Psoas muscle (tissue), 8 donors: ENCODE results near the gene ARHGAP24. TPM values are rescaled to one million over a fixed set of nuclear protein-coding genes. Genes with fewer than 3 reads are reported as not detected.

Experiments
- ATAC-seq, 4 donors: fragments of 200-7000 bp; cut with Tn5 transposase; one replicate each; pipeline ENCODE4 v1.9.1; 2020; ENCODE audit warnings: moderate library complexity in 3 of 4, mild to moderate bottlenecking in 2 of 4
- DNase-seq, 2 donors: peaks; one replicate each; pipeline ENCODE4 v3.0.0-alpha.2; 2020
- H3K27ac ChIP-seq: fragments of 200-600 bp; one replicate; pipeline ENCODE4 v1.8.0; 2022
- H3K27me3 ChIP-seq, 3 donors: fragments of 200-600 bp in 1 of 3; one replicate each; pipeline versions ENCODE4 v1.6.1 to v1.8.0; 2013 to 2022; ENCODE audit warnings: low read length in 2 of 3, mild to moderate bottlenecking in 2 of 3, moderate library complexity in 1 of 3; ENCODE audit not compliant: insufficient read depth in 3 of 3
- H3K36me3 ChIP-seq, 2 donors: fragments of 200-600 bp in 1 of 2; one replicate each; pipeline versions ENCODE4 v1.6.1 to v1.8.0; 2013 to 2022; ENCODE audit warnings: low read depth in 1 of 2, mild to moderate bottlenecking in 1 of 2, moderate library complexity in 1 of 2; ENCODE audit not compliant: insufficient read depth in 1 of 2
- H3K4me1 ChIP-seq: fragments of 200-600 bp; one replicate; pipeline ENCODE4 v1.8.0; 2022
- H3K4me3 ChIP-seq: fragments of 200-600 bp; one replicate; pipeline ENCODE4 v1.8.0; 2022; ENCODE audit warnings: mild to moderate bottlenecking
- H3K9me3 ChIP-seq: fragments of 200-600 bp; one replicate; pipeline ENCODE4 v1.8.0; 2022
- WGBS, 3 donors: extraction: QIAGEN DNeasy Blood & Tissue Kit; methylation state at CpG; one replicate each; pipeline versions ENCODE4 v1.1.6 to v1.1.7; 2013; 5-methylcytosine and 5-hydroxymethylcytosine counted together
- intact Hi-C, 2 donors: fragments of 100-400 bp; cut with DNase I; formaldehyde crosslinking; loops; one replicate each; pipeline versions ENCODE4 v1.11.0 to v1.14.2; 2022
- polyA plus RNA-seq, 3 donors: library from polyadenylated mRNA; stranded (reverse); fragments of 200-250 nt; gene quantifications; one replicate each; pipeline ENCODE4 v1.2.3, GENCODE V29; 2013
- total RNA-seq, 4 donors: library from RNA; stranded (reverse); fragmentation: NEBNext Ultra II Directional in 2 of 4; extraction: Animal tissue kit (Norgen Biotek cat#: 25700) in 2 of 4; gene quantifications; one replicate each; pipeline versions ENCODE4 v1.2.1 to v1.2.4, GENCODE V29; 2021 to 2023
- TF ChIP-seq, protein P1 (sequence below): fragments of 200-600 bp; IDR thresholded peaks from one replicate; pipeline ENCODE4 v1.8.0; 2022; ENCODE audit warnings: antibody characterized with exemption
- donor health status: healthy with polysubstance abuse.
- donor health status: DM: no; HTN: no; CAD: no; lungs with moderate emphysema.
- donor health status: Bipolar disorder and iron deficiency.
- donor health status: healthy.
- donor health status: DM: yes; HTN: yes; CAD: no.
- donor health status: DM: no; HTN: no; CAD: no.
- donor health status: DM: no; HTN: no; CAD: no.
- donor health status: DM: yes; HTN: yes; CAD: no.

ARHGAP24 gene
- total and polyA plus RNA-seq, 7 donors, result 2.3 to 25.7 (median 4.6) TPM

DNA sequence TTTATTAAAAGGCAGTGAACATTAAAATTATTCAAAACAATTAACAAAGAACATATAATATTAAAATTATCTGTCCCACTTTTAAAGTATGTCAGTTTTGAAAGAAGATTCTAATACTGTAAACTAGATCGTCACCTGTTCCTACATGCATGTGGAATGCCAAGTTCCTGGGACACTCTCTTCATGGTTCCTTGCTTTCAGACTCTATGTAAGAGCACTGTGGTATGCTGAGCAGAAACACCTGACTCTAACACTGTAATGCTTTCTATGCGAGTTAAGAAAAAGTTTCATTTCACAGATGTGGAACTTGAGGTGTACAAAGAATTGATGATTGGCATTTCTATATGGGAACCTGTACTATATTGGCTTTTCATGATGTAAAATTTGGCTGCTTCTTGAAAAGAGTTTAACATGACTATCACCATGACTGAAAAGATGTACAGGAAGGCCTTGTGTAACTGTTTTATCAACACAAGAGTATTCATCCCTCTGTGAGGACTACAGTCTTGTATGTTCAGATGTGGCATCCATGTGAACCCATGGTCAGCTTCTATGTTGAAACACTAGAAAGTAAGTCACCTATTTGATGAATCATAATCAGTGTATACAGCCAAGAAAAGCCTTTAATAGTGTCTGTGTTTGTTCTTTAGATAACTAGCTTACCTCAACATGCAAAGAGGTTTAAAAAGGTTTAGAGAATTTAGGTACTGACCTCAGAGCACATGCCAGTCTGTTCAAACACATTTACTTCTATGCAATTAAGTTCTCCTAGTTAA, 354.5 kb downstream of the ARHGAP24 start:
- DNase-seq, result no peak
- intact Hi-C loops, result loop anchor here in 1 of 2 donors (10.0 kb wide), 1 partner anchor 135 kb away; no protein-coding TSS in a partner anchor
- Histone ChIP-seq H3K9me3 (no peaks in the 10 kb centered on the region), H3K36me3 (no peaks in the 10 kb centered on the region), H3K27ac (peak overlapping the region; percentile 76), H3K27me3 (no peaks in the 10 kb centered on the region), H3K4me3 (peak overlapping the region; percentile 64), H3K4me1 (peaks cover 7% of the 10 kb centered on the region)
- TF ChIP-seq, protein P1, sequence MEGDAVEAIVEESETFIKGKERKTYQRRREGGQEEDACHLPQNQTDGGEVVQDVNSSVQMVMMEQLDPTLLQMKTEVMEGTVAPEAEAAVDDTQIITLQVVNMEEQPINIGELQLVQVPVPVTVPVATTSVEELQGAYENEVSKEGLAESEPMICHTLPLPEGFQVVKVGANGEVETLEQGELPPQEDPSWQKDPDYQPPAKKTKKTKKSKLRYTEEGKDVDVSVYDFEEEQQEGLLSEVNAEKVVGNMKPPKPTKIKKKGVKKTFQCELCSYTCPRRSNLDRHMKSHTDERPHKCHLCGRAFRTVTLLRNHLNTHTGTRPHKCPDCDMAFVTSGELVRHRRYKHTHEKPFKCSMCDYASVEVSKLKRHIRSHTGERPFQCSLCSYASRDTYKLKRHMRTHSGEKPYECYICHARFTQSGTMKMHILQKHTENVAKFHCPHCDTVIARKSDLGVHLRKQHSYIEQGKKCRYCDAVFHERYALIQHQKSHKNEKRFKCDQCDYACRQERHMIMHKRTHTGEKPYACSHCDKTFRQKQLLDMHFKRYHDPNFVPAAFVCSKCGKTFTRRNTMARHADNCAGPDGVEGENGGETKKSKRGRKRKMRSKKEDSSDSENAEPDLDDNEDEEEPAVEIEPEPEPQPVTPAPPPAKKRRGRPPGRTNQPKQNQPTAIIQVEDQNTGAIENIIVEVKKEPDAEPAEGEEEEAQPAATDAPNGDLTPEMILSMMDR, result no peak
- peak; percentile 55 to 75 (median 68) for ATAC-seq
- WGBS, 3 donors, result 27 to 56% (median 28%) methylated on average over 2 of the region's 2 CpGs

DNA sequence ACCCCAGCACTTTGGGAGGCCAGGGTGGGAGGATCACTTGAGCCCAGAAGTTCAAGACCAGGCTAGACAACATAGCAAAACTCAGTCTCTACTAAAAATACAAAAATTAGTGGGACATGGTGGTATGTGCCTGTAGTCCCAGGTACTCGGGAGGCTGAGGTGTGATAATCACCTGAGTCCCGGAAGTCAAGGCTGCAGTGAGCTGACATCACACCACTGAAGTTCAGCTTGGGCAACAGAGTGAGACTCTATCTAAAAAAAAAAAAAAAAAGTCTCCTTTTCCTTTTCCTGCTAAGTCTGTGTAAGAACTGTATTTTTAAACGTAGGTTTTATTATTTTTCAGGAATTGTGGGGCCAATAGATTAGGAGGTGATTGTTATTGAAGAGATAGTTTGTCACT, 356.7 kb downstream of the ARHGAP24 start:
- H3K36me3 ChIP-seq, result no peaks in the 10 kb centered on the region
- no peaks in the 10 kb centered on the region for H3K27me3 ChIP-seq
- ATAC-seq (no peak), DNase-seq (no peak)
- WGBS, 3 donors, result 89 to 94% (median 90%) methylated on average over 3 of the region's 3 CpGs
- H3K4me3 ChIP-seq, result no peak overlapping the region
- H3K4me1 ChIP-seq, result peaks cover 5% of the 10 kb centered on the region
- H3K27ac ChIP-seq, result no peak overlapping the region
- intact Hi-C loops, result no loop called here
- H3K9me3 ChIP-seq, result no peaks in the 10 kb centered on the region
- TF ChIP-seq, protein P1, result no peak

DNA sequence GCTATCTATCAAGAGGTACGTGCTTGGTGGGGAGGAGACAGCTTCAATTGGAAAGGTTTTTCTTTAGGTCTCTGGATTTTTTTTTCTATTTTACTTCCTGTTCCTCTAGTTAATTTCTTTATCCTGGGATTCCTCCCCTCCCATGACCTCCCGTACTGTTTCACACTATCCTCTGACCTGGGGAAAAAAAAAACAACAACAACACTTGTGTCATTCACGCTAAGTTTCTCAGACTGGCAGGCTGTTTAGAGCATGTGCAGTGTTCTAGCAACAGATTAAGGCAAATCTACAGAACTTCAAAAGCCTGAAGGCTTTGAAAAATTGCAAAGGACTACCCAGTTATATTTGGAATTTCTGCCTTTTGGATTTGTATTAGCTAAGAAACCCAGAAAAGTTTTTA, 358.4 kb downstream of the ARHGAP24 start:
- TF ChIP-seq, protein P1, result no peak
- H3K27me3 ChIP-seq, result no peaks in the 10 kb centered on the region
- H3K4me3 ChIP-seq, result no peak overlapping the region
- ATAC-seq (no peak), DNase-seq (no peak)
- H3K4me1 ChIP-seq, result no peaks in the 10 kb centered on the region
- no peaks in the 10 kb centered on the region for H3K9me3 ChIP-seq
- intact Hi-C loops, result no loop called here
- WGBS, 3 donors, result 17 to 36% (median 21%) methylated on average over 3 of the region's 3 CpGs
- no peaks in the 10 kb centered on the region for H3K36me3 ChIP-seq
- no peak overlapping the region for H3K27ac ChIP-seq

DNA sequence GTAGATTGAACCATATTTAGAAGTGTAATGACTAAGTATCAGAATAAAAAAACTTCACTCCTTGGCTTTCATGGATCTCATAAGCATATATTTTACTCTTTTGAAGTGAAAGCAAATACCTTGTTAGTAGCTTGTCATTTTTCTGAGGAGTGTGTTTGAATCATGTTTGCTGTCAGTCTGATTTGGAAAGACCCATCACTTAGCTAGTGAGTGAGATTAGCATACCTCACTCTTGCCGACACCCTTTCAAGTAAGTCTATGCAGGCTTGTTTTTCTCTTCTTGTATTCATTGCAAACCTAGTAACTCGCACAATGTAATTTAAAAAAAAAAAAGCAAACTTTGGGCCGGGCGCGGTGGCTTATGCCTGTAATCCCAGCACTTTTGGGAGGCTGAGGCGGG, 360.0 kb downstream of the ARHGAP24 start:
- ATAC-seq, result no peak
- intact Hi-C loops, result no loop called here
- Histone ChIP-seq H3K27me3 (no peaks in the 10 kb centered on the region), H3K9me3 (no peaks in the 10 kb centered on the region), H3K4me3 (no peak overlapping the region), H3K36me3 (no peaks in the 10 kb centered on the region), H3K27ac (no peak overlapping the region), H3K4me1 (no peaks in the 10 kb centered on the region)
- TF ChIP-seq, protein P1, result no peak
- DNase-seq, result no peak
- WGBS, 3 donors, result 94 to 98% (median 96%) methylated on average over 6 of the region's 6 CpGs
